ENCODE data around the gene APOBEC4.

Gene APOBEC4

DNA sequence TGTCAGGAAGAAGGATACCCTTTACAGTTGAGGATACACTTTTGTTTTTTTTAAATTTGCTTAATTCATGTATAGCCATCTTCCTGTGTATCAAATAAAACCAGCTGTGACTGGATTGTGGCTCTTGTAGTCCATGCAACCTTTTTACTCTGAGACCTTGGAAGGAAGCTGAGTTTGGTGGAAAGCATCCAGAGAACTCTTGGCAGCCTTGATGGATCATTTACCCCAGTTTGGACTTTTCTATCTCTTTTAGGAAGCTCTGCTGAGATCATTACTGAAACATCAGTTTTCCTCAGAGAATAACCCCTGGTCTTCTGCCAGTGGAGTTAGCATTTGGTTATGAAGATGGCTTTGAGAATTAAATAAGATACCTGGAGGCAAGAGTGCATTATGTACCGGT is 21.2 kb upstream of the APOBEC4 start:
- peak; percentile 90 for DNase-seq

DNA sequence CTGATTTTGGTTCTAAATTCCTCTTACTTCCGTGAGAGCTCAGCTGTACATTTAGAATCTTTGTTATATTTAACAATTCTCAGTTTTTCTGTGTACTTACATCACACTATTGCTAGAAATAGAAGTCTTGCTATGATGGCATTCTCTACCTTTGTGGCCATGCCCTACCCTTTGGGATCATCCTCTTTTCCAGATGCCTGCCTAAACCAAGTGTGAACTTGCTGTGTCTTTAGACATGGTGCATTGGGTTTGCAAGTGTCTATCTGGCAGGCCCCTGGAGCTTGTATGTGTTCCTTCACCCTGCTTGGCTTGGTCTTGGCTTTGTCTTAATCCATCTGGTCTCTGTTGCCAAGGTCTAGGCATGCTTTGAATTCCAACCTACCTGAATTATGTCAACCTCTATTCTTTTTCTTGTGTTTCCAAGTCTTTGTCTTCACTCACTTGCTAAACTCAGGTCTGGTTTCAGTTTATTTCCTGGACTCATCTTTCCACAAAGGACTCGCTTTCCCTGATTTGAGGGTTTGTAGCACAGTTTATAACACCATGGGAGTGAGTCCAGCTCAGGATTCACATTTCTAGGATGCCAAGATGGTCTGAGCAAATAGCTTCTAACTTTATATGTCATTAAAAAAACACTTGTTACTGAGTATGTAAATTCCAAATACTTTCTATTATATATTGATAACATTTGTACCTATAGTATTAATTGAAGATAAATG is 20.6 kb upstream of the APOBEC4 start:
- DNase-seq: peak; percentile 32

DNA sequence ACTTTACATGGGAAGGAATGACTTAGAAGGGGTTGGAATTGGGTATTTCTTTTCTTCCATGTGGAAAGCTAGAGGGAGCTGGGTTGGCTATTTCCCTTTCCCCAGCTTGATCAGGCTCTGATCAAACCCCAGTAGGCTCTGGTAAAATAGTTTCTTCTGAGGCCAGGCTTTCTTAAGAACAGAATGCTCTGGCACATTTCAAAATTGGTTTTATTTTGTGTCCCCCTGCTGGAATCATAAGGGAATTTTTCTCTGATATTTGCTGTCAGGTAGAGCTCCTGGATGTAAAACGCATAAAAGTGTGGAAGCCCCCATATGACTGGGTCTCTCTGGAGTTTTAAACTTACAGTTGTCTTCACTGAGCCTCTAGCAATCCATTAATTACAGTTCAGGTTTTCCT is 17.1 kb upstream of the APOBEC4 start:
- no peak for DNase-seq

DNA sequence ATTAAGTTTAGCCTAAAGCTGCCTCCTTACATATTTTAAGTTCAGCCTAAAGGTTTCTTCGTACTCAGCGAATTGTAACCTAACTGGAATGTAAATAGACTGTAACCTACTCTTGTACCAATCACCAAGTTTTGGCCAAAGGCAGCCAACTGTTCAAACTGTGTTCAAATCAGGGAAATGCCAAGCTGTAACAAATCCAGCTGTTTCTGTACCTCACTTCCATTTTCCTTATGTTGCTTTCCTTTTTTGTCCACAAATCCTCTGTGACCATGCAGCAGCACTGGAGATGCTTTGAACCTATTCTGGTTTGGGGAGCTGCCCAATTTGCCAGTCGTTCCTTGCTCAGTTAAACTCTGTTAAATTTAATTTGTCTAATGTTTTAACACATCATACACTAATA is 3.2 kb upstream of the APOBEC4 start:
- DNase-seq: no peak

DNA sequence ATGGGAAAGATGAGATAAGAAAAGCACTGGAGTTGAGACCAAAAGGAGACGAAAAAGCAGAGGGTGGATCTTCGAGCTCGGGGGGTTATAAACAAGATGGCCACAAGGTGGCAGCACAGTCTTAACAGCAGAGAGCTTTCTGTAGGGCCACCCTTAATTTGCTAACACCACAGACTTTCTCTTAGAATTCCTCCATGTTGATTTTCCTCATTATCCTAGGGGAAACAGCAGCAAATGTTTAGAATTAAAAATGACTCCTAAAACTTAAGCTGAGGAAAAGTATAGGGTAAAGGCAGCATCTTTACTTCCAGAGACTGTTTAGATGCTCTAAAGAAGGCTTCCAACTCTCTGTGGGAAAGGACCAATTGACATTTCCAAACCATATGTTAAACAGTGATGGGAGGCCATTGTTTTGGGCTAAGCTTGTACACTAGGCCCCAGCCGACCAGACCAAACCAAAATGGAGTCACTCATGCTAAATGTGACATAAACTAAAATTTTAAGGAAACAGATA is 2.5 kb upstream of the APOBEC4 start:
- peak; percentile 86 for DNase-seq

DNA sequence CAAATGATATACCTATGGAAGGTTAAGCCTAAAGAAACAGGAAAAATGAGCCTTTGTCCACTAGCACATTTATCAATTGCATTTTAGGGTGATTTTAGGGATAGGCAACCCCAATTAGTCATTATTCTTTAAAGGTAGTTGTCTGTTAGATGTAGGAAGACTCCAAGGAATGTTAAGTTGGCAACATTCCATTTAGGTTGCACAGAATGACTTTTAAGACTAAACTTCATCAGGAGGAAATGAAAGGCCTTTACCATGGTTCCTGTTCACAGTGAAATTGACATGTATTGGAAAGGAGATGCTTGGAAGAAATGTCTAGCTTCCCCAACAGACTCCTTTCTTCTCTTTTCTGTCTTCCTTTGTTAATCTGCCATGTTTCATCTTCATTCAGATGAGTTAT is 1.6 kb upstream of the APOBEC4 start:
- no peak for DNase-seq

DNA sequence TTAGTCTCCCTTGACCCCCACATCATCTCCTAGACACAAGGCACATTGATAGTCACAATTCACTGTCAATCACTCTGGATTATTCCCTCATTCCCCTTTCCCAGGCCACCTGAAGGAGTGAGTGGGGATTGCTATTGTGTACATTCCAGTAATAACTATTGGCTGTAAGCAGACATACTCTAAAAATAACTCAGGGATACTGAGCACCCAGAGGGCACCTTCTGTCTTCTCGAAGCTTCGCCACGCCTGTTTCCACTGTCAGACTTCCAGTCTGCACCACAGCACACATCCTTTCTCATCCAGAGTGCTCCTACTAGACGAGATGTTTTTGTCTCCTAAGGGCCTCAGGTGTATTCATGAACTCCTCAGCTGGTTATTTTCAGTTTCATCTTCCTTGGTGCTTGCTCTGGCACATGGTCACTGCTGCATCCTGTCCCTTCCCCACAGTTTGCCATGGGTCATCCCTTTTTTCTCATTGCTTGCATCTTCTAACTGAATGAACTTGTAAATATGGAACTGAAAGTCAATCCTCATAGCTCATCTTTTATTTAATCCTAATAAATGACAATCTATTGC is 848 bp upstream of the APOBEC4 start:
- DNase-seq: no peak

DNA sequence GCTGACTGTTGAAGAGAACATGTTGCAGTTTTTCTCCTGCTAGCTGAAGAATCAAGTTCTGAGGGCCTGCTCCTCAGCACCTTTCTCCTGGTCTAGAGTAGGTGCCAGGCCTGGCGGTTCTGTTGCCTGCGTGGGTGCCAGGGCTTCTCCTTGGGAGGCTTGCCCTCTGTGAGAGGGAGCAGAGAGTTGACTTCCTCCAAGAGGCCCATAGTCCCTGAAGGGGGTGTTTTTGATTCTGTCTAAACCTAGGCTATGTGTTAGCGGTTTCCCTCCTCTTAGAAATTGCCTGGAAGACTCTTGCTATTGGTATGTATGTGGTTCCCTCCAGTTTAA is 312 bp upstream of the APOBEC4 start:
- DNase-seq: no peak

DNA sequence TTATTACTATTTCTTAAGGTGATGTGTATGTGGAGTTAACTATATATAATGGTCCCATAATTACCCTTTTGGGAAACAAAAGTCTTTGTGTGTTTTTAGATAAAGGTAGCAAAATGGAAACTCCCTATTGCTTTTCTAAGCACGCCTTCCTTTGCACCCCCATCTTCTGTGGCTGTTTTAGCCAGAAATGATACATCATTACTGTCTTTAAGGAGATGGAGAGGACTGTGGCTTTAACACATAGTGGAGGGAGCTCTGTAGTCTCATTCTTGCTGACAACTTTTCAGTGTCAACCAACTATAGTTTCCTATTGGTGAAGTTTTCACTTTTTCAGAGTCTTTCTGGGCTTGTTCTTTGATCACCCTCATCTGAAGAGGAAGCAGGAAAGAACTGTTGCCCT is 1.0 kb downstream of the APOBEC4 start:
- no peak for DNase-seq

DNA sequence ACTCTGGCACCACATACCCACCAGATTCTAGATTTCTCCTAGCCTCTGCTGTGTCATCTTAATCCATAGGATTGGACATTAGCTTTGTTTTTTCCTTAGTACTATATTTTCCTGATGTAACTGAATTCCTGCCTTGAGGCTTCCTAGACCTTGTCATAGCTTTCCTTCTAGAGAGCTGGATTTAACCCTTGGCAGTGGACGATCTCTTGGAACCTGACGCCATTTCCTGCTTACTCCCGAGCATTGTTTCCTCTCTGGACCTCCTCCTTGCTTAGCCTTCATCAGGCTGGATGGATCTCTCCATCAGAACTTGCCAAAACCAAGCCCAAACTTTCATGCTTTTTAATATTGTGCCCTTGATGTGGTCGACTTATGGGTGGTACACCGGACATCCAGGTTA is 1.5 kb downstream of the APOBEC4 start:
- no peak for DNase-seq

DNA sequence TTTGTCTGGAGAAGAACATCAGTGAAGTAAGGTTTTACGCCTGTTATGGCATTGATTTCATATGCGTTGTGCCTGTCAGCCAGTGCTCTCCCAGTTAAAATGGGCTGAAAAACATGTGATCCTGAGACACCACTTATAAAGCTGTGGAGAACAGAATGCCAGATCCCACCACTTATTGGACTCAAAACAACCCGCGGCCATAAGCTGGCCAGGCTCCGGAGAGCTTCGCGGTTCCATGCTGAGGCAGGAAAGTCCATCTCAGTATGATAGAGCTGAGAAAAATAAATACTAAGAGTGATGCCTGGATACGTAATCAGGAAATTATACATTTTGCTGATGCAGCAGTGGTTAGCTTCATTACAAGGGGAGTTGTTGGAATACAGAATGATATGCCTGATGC is 5.1 kb downstream of the APOBEC4 start:
- no peak for DNase-seq

DNA sequence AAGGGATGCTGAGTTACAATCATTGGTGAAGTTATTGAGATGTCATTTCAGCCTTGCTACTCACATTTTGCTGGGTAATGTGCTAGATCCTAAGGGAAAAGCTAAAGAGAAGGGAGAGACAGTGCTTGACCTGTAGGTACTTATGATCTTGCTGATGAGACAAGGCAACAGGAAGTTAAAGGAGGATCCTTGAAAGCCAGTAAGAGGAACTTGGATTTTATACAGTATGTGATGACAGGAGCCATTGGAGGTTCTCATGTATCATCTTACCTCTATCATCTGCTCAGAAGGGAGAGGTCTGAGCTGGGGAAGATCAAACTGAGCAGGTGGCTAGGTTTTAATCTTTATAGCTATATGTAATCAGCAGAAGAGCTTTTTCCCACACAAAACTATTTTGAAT is 6.3 kb downstream of the APOBEC4 start:
- DNase-seq: no peak

DNA sequence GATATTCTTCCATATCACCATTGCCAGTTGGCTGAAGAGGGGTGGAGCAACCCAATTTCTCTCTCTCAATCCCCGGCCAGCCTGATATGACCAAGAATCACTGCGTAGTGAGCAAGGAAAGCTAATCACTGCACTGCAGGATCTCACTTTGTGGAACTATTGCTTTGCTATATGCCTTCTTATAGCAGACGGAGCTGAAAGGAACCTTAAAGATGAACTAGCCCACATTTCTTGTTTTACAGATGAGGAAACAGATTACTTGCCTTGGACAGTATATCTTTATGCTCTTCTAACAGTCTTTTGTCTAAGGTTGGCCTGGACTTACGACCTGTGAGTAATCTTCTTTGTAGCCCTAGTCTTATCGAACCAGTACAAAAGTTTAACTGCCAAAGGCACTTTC is 7.6 kb downstream of the APOBEC4 start:
- no peak for DNase-seq

DNA sequence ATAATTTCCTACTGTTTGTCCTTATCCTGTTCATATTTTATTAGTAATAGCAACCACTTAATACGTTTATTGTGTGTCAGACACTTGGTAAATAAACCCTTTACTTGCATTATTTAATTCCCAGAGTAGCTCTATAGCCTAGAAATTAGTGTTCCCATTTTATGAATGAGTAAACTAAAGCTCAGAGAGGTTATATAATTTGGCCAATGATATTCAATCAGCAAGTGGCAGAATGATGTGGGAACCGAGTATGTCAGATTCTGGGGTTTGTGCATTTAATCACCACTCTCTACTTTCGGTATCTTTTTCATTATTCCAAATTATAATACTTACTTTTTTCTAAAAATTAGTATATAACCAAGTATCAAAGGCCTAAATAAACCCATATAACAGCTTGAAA is 10.9 kb downstream of the APOBEC4 start:
- DNase-seq: no peak

DNA sequence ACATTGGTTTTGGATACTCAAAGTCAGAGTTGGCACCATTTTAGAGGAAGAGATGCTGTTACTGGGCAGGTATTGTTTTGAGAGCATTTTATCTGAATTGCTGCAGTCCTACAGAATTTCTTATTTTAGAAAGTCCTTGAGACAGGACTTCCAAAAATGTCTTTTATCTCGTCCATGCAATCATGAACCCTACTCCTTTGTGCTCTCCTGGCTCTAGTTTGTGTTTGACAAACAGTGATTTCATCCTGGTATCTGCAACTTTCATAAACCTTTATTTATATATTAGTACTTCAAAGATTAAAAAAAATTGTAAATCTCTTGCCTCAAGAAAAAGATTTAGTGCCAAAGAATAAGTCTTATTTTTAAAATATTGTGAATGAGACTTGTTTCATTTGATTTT is 12.9 kb downstream of the APOBEC4 start:
- DNase-seq: no peak

DNA sequence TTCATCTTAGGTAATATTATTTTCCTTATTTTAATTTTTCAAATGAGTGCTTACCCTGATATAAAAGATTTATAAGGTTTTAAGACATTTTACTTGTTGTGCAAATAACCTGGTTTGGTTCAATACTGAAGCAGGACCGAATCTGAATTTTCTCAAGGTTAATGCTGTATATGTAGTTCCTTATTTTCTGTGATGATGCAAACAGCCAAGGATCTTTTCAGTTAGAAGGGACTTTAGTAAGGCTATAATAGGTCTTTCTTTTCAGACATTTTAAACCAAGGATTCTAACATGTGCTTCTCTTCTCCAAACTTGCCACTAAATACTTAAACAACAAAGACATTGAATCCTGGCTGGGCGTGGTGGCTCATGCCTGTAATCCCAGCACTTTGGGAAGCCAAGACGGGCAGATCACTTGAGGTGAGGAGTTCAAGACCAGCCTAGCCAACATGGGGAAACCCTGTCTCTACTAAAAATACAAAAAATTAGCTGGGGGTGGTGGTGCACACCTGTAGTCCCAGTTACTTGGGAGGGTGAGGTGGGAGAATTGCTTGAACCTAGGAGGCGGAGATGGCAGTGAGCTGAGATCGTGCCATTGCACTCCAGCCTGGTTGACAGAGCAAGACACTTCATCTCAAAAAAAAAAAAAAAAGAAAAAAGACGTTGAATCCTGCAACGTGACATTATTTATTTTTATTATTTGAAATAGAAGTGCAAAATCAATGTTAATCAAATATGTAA is 14.3 kb downstream of the APOBEC4 start:
- no peak for DNase-seq

DNA sequence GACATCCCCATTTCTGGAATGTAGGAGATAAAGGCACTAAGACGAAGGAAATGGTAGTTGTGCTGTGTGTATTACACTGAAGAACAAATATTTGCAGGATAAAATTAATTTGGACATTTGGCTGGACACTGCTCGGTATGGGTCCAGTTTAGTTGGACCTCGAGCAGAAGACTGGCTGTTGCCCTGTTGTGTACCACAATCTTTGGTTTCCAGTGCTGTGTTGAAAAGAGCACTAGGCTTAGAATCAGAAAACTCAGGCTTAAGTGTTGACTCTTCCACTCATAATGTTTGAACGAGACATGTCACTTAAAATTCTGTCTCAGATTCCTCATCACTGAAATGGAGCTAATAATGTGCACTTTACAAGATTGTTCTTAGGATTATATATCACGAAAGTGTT is 16.3 kb downstream of the APOBEC4 start:
- no peak for DNase-seq

DNA sequence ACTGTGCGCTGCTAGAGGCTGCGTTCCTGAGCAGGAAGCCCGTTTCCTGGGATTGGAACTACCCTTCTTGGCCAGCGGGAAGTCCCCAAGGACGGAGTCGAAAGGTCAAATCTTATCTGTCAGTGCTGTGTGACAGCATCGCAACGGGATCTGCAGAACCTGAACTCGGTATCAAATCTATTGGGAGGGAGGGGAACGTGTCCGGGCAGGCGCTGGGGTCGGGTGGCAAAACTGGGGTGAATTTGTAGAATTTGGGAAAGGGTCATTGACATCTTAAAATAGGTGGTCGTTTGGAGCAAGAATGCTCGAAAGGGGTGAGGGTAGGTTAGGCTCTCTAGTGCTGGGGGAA is 16.8 kb downstream of the APOBEC4 start:
- no peak for DNase-seq

DNA sequence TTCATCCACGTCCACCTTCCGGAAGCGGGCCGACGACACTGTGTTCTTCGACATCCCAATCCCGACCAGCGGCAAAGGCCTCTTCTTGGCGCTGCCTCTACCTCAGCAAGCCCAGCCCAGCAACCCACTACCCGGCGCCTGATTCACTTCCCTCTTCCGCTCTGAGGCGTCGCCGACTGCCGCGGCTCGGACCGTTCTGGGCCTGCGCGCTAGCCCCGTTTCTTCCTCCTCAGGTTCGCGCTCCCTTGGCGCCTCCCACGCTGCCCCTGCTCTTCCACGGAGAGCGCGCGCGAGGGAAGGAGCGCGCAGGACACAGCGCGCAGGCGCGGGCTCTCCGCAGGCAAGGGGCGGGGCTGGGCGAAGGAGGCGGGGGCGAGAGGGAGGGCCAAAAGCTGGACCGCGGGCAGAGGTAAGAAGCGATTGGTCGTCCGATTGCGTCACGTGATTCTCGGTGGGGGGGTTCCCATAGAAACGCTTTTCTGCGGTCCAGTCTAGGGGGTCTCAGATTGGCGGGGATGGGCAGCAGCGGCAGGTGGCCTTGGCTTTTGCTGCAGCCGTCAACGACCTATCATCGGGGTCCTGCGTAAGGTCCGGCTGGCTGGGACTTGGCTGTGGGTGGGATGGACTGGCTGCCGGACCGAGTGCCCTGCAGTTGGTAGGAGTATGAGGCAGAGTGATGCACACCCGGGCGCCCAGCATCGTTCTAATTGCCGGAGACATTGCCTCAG is 17.3 kb downstream of the APOBEC4 start, which contains the start of gene ARPC5:
Gene ARPC5, minus strand, starts transcription at position 178 of the 728 bp plus-strand sequence. Its CDS starts 124 bp downstream, at position 54.
- DNase-seq: peak; percentile 99

DNA sequence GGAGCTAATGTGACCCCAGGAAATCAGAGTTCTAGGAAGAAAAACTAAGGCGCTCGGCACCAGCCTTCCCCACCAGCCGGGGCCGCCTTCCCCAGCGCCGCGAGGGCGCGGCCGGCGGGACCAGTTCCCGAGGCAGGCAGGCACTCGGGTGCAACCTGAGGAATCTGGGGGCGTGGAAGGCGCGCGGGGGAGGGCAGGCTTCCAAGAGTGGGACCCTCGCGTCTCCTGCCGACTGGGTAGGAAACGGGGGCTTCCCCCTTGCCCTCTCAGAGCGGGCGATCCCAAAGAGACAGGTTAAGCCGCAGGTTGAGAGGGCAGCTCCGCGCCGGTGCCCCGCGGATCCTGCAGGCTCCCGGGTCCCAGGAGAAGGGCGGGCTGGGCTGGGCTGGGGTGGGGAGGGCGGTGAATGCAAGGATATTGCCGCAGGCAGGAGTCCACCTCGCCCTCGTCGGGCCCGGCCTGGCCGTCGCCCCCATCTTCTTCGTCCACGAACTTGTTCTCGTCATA is 18.0 kb downstream of the APOBEC4 start:
- DNase-seq: no peak

DNA sequence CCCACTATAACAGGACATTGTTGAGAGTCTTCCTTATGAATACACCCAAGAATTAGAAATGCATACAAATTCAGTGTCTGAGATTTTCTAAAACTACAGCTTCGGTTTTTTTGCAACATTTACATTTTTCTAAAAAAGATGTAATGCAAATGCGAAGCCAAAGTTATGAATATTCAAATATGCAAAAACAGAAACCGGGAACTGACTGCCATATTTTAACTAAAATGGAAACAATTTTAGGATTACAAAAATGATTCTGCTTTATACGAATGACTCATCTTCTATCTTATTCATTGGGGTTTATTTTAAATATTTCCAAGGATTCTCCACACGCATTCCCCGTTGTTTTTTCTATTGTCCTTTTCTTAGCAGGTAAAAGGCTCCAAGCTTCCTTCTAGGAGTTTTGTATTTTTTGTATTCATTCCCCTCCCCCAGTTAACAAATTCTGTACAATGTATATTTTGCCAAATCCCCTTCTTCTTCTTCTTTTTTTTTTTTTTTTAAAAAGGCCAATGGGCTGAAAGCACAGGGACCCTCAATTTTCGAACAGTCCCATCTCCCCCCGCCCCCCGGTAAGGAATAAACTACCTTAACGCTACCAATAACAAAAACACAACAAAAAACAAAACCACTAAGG is 18.6 kb downstream of the APOBEC4 start:
- no peak for DNase-seq

DNA sequence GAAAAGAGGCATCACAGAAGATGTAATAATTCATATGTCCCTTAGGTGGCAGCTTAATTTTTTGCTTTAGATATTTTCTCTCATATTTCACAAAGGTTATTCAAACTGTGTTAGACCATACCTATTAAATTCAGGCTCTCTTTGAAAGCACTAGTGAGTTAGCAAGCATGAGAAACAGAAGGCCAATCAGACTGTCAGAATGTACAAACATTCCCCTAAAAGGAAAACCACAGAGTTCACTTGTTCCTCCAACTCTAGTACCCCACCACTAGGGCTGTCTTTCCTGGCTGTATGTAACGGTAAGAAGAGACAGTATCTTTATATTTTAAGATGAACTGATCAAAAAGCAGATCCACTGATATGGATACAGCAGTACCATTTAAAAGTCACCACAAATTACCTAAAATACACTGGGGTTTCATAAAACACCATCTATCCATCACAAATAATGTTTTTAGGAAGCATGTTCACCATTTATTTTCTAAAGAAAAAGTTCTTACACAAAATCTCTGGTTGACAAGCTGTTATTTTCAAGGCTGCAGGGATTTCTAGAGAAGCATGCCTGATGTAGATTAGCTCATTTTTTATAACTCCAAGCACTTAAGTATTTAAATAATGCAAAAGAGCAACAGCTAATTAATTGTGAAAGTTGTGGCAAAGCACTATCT is 19.3 kb downstream of the APOBEC4 start:
- DNase-seq: no peak
